Activated CD8-positive, alpha-beta memory T cell treated with anti-CD3 and anti-CD28 coated beads for 4 hours (primary cell): ENCODE results near the gene CCDC174.
"Not testable (repeated sequence)": the region's sequence is repeated elsewhere in the genome, so short reads cannot be mapped to it uniquely, and the experiment has no call there.

ENCODE experiments used
- DNase-seq, 2 donors: peaks; one replicate each; pipeline ENCODE4 v3.0.0-alpha.2; 2020; ENCODE audit warnings: low read depth in 2 of 2

CCDC174 gene

DNA sequence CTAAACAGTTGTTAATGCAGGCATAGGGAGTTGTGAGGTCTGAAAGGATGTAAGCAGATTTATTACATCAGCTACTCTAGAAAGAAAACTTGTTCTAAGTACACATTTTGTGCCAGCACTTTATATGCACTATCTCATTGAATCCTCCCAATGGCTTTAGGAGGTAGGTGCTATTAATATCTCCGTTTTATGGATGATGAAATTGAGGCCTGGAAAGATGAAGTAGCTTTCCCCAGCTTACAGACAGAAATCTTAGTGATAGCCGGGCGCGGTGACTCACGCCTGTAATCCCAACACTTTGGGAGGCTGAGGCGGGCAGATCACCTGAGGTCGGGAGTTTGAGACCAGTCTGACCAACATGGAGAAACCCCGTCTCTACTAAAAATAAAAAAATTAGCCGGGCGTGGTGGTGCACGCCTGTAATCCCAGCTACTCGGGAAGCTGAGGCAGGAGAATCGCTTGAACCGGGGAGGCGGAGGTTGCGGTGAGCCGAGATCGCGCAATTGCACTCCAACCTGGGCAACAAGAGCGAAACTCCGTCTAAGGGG is 872 bp downstream of the CCDC174 start:
- DNase-seq = not testable (repeated sequence)

DNA sequence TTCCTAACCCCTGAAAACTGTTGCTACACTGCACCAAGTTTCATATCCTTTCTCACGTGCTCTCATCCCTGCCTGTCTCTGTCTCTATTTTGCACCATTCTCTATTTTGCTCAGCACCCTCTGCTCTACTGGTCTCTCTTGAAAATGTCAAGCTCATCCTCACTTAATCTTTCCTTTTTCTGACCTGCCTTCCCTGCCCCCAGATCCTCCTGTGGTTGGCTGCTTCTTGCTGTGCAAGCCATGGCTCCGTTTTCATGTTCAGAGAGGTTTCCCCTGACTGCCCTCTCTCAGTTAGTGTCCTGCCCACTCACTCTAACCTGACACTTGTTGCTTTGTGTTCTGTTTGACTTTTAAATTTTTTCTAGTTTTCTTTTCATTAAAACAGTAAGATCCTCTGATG is 6.0 kb downstream of the CCDC174 start:
- DNase-seq = no peak

DNA sequence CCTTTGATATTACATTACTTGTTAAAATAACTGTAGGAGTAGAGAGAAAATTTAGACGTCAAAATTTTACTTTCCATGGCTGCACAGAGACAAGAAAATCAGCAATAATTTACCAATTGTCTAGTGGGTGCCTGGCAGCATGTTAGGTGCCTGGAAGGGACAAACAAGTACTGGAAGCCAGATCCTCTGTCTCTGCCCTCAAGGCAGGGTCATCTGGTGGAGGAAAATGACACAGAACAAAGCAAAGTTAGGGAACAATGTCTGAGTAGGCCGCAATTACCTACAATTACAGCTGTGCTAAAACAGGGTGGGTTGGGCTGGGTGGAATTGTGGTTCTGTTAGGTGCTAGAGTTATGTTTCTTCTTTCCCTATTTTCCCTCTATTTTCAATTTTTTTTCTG is 7.4 kb downstream of the CCDC174 start:
- DNase-seq = no peak

DNA sequence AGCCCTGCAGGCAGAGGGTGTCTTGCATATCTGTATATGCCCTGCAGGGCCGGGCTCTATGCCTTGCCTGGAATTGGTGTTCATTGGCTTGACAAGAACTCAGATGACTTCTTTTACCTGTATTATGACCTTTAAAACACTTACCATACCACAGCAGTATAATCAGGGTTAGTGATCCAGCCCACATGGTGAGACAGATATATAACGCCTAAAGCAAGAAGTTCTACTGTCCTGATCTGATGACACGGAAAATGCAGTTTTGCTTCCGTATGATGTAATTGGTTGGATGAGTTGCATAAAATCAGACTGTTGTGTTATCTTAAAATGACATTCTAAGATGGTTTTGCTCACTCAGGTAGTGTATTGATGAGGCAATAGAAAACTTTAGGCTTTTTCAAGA is 9.4 kb downstream of the CCDC174 start:
- no peak for DNase-seq

DNA sequence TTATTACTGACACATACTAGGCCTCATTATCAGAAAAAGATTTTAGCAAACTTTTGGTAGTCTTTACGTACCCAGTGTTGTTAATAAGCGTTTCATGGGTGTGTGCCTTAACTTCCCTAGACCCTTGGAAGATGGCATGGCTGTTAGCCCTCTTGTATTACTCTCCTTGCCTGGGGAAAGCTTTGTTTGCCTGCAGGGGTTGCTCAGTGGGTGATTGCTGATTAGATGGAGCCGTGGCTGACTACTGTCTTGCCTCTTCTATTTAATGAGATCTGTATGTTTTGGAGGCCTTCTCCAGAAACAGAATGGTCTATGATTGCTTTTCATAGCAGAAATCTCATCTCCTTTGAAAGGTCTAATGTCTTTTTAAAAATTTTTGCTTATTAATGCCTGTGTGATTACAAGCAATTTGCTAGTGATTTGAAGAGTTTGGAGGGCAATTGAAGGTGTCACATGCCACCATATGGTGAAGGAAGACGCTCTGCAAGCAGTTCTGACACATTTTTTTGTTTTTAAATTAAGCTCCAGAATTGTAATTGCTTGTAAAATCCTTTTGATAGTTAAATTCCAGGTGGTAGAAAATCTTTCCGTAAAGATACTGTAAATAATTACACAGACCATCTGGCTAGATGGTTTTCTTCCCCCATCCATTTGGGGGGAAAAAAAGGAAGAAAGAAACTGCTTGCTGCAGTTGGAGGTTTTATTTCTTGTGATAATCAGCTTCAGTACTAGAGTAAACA is 12.0 kb downstream of the CCDC174 start:
- DNase-seq = no peak

DNA sequence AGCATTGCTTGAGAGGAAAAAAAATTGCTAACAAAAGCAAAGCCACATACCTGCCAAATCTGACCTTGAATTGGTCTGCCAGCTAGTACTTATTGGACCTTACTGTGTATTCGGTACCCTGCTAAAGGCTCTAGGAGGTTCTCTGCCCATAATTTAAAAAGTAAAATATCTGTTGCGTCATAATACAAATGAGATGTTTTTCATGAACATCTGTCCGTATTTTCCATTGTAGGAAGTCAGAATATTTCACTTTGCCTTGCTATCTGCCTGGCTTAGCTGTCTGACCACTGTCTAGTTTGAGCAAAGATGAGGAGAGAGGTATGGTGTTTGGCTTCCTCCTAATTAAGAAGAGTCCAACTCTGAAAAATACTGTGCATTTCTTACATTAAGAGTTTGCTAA is 12.6 kb downstream of the CCDC174 start:
- DNase-seq = no peak

DNA sequence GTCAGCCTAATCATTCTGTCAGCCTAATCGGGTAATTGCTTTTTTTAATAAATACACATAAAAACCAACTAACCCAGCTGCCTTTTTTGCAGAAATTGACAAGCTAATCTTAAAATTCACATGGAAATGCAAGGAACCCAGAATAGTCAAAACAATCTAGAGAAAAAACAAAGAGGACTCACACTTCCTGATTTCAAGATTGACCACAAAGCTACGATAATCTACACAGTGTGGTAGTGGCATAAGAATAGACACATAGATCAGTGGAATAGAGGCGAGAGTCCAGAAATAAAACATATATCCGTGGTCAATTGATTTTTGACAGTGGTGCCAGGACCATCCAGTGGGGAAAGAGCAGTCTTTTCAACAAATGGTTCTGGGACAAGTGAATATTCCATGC is 21.0 kb downstream of the CCDC174 start:
- DNase-seq = no peak

DNA sequence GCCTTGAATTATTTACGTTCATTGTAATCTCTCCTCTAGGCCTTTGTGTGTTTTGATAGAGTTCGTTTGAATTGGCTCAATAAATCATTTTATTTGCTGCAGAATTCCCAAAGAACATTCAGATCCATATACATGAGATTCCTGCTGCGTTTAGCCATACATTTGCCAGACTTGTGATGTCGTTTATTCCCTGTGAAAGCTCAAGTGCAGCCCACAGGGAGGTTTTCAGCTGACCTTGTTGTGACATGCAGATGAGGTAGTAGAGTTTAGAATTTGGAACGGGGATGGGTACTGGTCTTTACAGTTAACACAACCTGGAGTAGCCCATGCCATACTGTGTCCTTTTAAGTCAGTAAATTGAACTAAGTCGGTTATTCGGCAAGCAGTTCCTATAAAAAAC is 23.3 kb downstream of the CCDC174 start, which contains the start of gene C3orf20:
TSS of gene C3orf20 (plus strand) at position 301 of the 400 bp plus-strand sequence. CDS start 7,573 bp downstream, outside the sequence.
- no peak for DNase-seq

DNA sequence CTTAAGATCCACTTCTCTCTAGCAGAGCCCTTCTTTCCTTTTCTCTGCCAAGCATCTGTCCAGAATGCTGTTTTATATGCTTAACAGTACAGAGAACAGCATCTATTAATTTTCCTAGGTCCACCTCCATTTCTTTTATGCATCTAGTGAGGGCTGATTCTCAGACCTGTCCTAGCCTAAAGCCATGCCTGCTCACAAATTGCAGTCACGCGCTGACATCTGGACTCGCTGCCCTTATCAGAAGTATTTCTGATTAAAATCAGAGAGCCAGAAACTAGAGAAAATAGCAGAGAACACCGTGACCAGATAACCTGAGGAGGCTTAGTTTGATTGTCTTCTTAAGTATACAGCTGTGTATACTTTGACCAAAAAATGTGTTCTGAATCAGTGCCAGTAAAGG is 25.3 kb downstream of the CCDC174 start:
- DNase-seq = no peak

DNA sequence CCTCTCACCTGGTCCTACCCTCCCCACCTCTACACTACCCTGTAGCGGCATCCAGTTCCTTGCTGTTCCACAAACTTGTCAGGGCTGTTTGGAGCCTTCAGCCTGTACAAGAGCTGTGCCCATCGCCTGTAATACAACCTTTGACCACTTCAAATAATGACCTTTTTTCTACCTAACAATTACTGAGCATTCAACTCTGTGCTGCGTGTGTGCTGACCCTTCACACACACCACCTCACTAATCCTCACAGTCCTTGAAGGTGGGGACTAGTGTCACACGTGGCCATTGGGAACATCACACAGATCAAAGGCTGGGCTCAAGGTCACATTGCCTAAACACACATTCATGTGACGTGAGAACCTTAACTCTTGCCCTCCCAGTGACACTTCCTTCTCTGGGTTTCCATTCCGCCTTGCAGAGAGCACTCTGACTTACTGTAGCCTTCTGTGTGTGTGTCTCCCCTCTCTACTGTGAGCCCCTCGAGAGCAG is 26.5 kb downstream of the CCDC174 start:
- DNase-seq = no peak

DNA sequence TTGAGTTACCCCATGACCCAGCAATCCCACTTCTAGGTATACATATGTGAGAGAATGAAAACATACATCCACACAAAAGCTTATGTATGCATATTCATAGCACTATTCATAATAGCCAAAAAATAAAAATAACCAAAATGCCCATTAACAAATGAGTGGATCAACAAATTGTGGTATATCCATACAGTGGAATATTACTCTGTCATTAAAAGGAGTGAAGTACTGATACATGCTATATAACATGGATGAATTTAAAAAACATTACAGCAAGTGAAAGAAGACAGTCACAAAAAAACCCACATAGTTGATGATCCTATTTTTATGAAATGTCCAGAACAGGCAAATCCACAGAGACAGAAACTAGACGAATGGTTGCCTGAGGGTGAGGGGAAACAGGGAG is 28.6 kb downstream of the CCDC174 start:
- no peak for DNase-seq

DNA sequence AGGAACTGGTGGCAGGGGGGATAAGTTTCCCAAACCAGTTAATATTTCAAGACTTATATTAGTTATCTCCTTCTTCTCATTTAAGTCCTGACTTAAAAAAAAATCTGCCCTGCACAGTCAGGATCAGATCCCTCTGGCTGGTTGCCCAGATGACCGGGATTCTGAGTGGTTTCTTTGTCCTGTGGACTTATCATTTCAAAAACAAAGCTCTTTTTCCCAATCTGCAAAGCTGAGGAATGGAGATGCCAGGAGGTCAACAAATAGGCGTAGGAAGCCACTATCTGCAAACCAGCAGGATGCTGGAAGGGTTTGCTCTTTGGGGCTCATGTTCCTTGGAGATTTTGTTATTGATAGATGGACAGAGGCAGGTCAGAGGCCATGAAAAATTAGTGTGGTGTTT is 29.2 kb downstream of the CCDC174 start:
- DNase-seq = no peak

DNA sequence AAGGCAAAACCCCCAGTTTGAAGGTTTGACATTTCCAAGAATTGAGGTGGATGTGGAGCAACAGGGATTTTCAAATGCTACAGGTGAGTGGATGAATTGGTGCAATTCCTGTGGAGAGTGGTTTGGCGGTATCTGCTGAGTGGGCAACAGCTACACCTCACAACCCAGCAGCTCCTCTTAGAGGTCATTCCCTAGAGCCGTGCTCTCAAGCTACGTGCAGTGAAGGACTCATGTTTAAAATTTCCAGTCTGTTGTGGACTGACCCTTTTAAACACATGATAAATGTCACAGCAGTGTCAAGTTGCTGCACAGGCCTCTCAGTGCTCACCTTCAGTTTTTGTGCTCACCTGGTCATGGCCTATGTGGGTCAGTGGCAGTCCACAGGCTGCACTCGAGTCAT is 32.9 kb downstream of the CCDC174 start:
- no peak for DNase-seq

DNA sequence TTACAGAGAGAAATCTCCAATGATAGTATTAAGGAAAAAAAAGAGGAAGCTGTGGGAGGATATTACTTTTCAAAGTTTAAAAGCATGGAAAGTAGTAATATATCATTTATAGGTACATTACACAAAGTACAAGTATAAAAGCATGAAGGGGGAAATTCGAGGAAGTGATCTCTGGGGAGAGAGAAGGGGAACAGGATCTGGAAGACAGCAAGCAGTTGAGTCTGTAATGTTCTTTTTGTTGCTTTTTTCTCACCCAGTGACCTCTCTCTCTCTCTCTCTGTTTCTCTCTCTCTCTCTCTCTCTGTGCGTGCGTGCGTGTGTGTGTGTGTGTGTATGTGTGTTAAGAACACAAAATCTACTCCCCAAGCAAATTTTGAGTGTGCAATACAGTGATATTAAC is 33.6 kb downstream of the CCDC174 start:
- DNase-seq = no peak

DNA sequence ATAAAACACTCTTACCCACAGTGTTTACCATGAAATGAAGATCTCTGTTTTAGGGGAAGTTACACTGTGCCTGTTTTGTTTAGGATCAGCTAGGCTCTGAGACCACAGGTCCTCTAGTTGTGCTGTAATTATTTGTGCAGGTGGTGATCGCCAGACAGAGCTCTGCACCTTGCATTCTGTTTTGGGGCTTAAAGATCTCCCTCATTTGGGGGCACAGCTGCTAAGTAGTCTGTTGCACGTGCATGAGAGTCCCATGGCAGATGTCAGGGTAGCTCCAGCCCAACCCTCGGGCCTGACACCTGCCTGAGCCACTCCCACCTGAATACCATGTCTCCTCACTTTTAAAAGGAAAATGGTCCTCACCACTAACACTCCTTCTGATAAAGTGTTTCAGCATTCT is 35.8 kb downstream of the CCDC174 start:
- DNase-seq = no peak

DNA sequence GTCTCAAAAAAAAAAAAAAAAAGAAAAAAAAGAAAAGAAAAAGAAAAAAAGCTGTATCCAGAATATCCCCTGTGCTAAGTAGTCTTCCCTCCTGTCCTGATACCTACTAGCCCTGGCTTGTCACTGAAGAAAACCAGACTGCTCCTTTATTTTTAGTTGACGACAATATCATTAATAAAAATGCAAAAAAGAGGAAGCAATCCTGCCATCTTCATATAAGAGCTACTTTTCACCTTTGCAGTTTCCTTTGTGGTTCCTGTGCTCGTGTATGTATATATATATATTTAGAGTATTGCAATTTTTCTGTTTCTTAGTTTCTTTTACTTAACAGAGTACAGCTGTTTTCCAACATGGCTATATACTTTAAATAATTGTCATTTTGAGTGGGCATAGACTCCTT is 37.0 kb downstream of the CCDC174 start:
- no peak for DNase-seq

DNA sequence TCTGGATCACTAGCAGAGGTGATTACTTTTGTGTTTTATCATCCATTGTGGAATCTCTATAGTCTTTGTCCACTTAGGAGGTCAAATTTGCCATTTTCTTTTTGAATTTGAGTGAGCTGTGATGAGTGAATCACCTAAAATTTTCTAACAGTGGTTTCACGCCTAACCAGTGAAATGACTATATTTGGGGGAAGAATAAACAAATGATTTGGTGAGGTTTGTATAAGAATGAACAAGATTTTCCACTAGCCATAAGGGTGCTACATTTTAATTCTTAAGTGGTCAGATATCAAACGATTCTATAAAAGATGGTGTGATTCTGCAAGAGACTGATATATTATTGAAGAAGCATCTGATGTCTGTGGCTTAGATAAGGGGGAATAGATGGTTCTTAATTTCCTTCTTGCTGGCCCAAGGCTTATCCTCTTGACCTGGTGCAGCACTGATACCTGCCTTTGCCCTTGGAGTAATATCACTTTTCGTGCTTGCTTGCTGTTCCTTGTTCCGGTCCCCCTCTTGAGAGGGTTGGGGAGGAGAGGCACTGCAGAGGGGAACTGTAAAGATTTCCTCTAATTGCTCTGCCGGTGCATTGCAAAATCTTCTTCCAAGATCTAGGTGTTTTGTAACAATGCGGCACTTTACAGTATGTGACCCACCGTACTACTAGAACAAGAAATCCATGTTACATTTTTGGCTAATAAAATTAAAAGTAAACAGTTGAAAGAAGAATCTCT is 37.9 kb downstream of the CCDC174 start:
- no peak for DNase-seq

DNA sequence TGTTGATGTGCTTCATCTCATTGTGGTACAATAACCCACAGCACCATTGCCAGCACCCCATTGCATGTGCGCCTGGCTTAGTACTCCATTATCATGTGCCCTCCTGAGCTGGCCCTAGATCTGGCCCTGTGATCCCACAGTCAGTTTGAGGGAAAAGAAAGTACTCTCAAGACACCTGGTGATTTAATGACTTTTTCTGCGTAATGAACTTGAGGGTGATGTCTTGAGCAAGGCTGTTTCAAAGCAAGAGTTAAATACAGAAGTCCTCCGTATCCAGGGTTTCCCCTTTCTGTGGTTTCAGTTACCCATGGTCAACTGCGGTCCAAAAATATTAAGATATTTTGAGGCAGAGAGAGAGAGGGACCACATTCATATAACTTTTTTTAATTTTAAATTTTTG is 39.7 kb downstream of the CCDC174 start:
- no peak for DNase-seq

DNA sequence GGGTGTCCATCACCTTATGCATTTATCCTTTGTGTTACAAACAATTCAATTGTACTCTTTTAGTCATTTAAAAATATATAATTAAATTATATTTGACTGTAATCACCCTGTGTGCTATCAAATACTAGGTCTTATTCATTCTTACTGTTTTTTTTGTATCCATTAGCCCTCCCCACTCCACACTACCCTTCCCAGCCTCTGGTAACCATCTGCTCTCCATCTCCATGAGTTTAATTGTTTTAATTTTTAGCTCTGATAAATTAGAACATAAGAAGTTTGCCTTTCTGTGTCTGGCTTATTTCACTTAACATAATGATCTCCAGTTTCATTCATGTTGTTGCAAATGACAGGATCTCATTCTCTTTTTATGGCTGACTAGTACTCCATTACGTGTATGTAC is 40.2 kb downstream of the CCDC174 start:
- no peak for DNase-seq

DNA sequence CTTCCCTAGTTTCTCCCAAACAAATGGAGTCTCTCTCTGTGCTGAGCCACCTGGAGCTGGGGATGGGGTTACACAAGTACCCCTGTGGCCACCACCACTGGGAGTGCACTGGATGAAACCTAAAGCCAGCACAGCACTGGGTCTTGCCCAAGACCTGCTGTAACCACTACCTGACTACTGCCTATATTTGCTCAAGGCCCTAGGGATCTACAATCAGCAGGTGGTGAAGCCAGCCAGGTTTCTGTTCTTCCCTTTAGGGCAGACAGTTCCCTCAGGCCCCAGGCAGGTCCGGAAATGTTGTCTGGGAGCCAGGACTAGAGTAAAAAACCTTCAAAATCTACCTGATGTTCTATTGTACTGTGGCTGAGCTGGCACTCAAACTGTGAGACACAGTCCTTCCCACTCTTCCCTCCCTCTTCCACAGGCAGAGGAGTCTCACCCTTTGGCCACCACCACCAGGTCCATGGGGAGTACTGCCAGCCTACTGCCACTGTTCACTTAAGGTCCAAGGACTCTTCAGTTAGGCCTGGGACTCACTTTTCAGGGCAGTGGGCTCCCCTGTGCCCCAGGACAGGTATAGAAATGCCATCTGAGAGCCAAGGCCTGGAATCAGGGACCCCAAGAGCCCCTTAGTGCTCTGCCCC is 47.2 kb downstream of the CCDC174 start:
- no peak for DNase-seq

DNA sequence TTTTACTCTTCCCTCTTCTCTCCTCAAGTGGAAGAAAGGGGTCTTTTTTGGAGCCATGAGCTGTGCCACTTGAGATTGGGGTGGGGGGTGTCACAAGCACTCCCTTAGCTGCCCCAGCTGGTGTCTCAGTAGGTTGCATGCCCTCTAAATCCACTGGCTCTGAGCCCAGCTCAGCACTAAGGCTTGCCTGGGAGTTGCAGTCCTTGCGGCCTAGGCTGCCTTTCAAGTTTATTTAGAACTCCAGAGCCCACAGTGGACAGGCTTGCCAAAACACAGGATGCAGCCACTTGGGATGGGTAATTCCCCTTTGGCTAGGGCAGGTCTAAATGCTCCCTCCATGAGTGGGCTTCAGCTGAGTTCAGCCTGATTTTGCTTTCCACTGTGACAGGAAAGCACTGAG is 48.1 kb downstream of the CCDC174 start:
- no peak for DNase-seq

DNA sequence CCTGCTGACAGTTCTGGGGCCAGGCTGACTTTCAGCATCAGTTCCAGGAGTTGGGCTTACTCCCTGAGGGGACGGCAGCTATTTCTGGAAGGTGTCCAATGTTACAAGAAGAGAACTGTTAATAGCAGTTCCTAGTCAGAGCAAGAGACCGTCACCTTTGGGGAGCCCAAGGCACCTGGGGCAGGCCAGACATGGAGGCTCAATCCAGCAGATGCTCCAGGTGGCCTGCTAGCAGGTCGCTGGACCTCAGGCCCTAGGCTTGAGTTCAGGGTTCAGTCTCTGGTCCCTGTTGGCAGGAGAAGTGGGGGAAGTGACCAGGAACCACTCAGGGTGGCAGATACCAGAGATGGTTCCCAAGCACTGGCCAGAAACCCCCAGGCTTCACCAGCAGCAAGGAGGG is 49.3 kb downstream of the CCDC174 start:
- no peak for DNase-seq

DNA sequence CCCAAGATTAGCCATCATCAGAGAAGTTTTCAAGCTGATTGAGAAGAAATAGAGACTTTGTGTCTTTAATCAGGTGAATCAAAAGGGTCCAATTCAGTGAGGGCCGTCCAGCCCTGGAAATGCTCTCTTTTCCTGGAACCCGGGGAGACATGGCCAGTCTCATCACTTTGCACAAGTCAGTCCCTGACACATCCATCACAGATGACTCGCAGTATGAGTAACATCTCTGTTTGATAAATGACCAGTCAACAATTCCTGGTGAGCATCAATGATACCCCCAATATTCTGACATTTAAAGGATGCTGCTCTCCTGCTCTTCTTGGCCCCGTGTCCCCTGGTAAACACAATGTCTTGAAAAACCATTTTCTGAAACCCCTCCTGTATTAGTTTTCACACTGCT is 50.1 kb downstream of the CCDC174 start:
- no peak for DNase-seq
